ENCODE data around the gene ZNF524. TPM values are rescaled to one million over a fixed set of nuclear protein-coding genes. Genes with fewer than 3 reads are reported as not detected.

The ZNF524 gene
- total RNA-seq, 2 experiments from 2014 or later: 9.2 to 21.6 TPM

GRCh38 chr19:55580628-55581144 is 19.4 kb upstream of the ZNF524 start, which contains the start of gene ZNF579:
TSS of gene ZNF579 (minus strand) at chr19:55580848. CDS start at chr19:55579639, 1,209 bp downstream.
- POLR2A ChIA-PET: interaction anchor here (0.7 kb wide), 1 partner anchor 310 kb away, joined by 3 read pairs; no protein-coding TSS in a partner anchor
- peak within 1 kb of the TSS; percentile 86 for H2AFZ ChIP-seq (ENCODE audit: low read length)
- no peaks in the 10 kb centered on the region for H3K9me2 ChIP-seq (ENCODE audit: insufficient read depth, low read length)
- peaks cover 16% of the 10 kb centered on the region for H3K4me1 ChIP-seq (ENCODE audit: insufficient read depth, low read length, poor library complexity, severe bottlenecking)
- peak; percentile 89 for DNase-seq (ENCODE audit: low spot score)
- H3K9me3 ChIP-seq (ENCODE audit: low read length): no peaks in the 10 kb centered on the region
- CTCF ChIA-PET (ENCODE audit: unreplicated experiment): no interaction called here
- intact Hi-C loops (cut with micrococcal nuclease; ENCODE audit: unreplicated experiment): loop anchor here (2.0 kb wide), 1 partner anchor 18 kb away; the partner anchor contains the start of gene FIZ1
- peaks cover 9% of the 10 kb centered on the region; the same call in 1 of the 2 replicates for H3K79me2 ChIP-seq (ENCODE audit: insufficient read depth, low read depth, low read length)
- H3K4me2 ChIP-seq (ENCODE audit: low read length): peak within 1 kb of the TSS; percentile 91
- H4K20me1 ChIP-seq (ENCODE audit: insufficient read depth, low read length): peaks cover 4% of the 10 kb centered on the region; the same call in 1 of the 2 replicates
- H3K27ac ChIP-seq (ENCODE audit: low read depth, low read length, poor library complexity, severe bottlenecking): peak within 1 kb of the TSS; percentile 49
- no TSS peak for BruUV-seq (replicated peaks)
- TF ChIP-seq CTCF (conservative IDR thresholded peaks at IDR 0.05; ENCODE audit: low read length): no peak
- TF ChIP-seq EZH2phosphoT487 (IDR thresholded peaks at IDR 0.05; ENCODE audit: borderline replicate concordance, low read depth, low read length): no peak
- H3K4me3 ChIP-seq (ENCODE audit: low read depth, low read length, poor library complexity, severe bottlenecking): peak within 1 kb of the TSS; percentile 88
- peaks cover 19% of the 10 kb centered on the region for H3K36me3 ChIP-seq (ENCODE audit: insufficient read depth, low read length)

- peak overlapping the region; percentile 91 for H3K4me2 ChIP-seq (ENCODE audit: low read length)
- H4K20me1 ChIP-seq (ENCODE audit: insufficient read depth, low read length): peaks cover 4% of the 10 kb centered on the region; the same call in 1 of the 2 replicates
- H3K27ac ChIP-seq (ENCODE audit: low read depth, low read length, poor library complexity, severe bottlenecking): peak overlapping the region; percentile 49
- H3K9me3 ChIP-seq (ENCODE audit: low read length): no peaks in the 10 kb centered on the region
- DNase-seq (ENCODE audit: low spot score): no peak
- peaks cover 22% of the 10 kb centered on the region for H3K4me1 ChIP-seq (ENCODE audit: insufficient read depth, low read length, poor library complexity, severe bottlenecking)
- peak overlapping the region; percentile 88 for H3K4me3 ChIP-seq (ENCODE audit: low read depth, low read length, poor library complexity, severe bottlenecking)
- peaks cover 9% of the 10 kb centered on the region; the same call in 1 of the 2 replicates for H3K79me2 ChIP-seq (ENCODE audit: insufficient read depth, low read depth, low read length)
- ChIA-PET CTCF (ENCODE audit: unreplicated experiment) (no interaction called here), POLR2A (interaction anchor here (0.7 kb wide), 1 partner anchor 310 kb away, joined by 3 read pairs; no protein-coding TSS in a partner anchor)
- peak overlapping the region; percentile 86 for H2AFZ ChIP-seq (ENCODE audit: low read length)
- no peak for TF ChIP-seq EZH2phosphoT487 (IDR thresholded peaks at IDR 0.05; ENCODE audit: borderline replicate concordance, low read depth, low read length)
- no peak for TF ChIP-seq CTCF (conservative IDR thresholded peaks at IDR 0.05; ENCODE audit: low read length)
- peaks cover 15% of the 10 kb centered on the region for H3K36me3 ChIP-seq (ENCODE audit: insufficient read depth, low read length)
- BruUV-seq (replicated peaks): no TSS peak
- intact Hi-C loops (cut with micrococcal nuclease; ENCODE audit: unreplicated experiment): loop anchor here (2.0 kb wide), 1 partner anchor 18 kb away; the partner anchor contains the start of gene FIZ1
- H3K9me2 ChIP-seq (ENCODE audit: insufficient read depth, low read length): no peaks in the 10 kb centered on the region
Measured at GRCh38 chr19:55581145-55581822, 18.8 kb upstream of the ZNF524 start.

Measured in OCI-LY7 (cell line).